Measurements from ENCODE around the gene TAF4. TPM values are rescaled to one million over a fixed set of nuclear protein-coding genes. Genes with fewer than 3 reads are reported as not detected.
"Not testable (repeated sequence)": the region's sequence is repeated elsewhere in the genome, so short reads cannot be mapped to it uniquely, and the experiment has no call there.

Gene TAF4
- total RNA-seq, 1 experiment from 2014 or later: 21.0 TPM

GRCh38 chr20:61982951-61983315, 82.7 kb downstream of the TAF4 start:
- no TSS peak for BruUV-seq (replicated peaks)
- intact Hi-C loops (cut with micrococcal nuclease; ENCODE audit: unreplicated experiment): no loop called here
- DNase-seq (ENCODE audit: low read depth, low spot score) (no peak), ATAC-seq (peak; percentile 33; the same call in 1 of the 2 replicates)
- H3K4me3 ChIP-seq (ENCODE audit: low read depth in 2 of 2, low read length in 2 of 2): no peak overlapping the region
- no peak overlapping the region for H3K27ac ChIP-seq (ENCODE audit: low read length)
- ChIA-PET POLR2A (no interaction called here), CTCF (no interaction called here)
- H3K27me3 ChIP-seq (ENCODE audit: control insufficient read depth, insufficient read depth, low read length): no peaks in the 10 kb centered on the region
- no peaks in the 10 kb centered on the region for H3K36me3 ChIP-seq (ENCODE audit: control insufficient read depth, insufficient read depth, low read length)
- in situ Hi-C loops (cut with HindIII; ENCODE audit: low pct_unique_long_range_greater_than_20kb, low sequenced_read_pairs): no loop called here
- no peaks in the 10 kb centered on the region for H3K9me3 ChIP-seq (ENCODE audit: control insufficient read depth, insufficient read depth, low read depth, low read length)
- TF ChIP-seq POLR2AphosphoS5 (IDR thresholded peaks at IDR 0.05; ENCODE audit: low read depth, low read length): no peak
- TF ChIP-seq CTCF (IDR thresholded peaks at IDR 0.05): no peak
- no peak for TF ChIP-seq TCF7L2 (IDR thresholded peaks at IDR 0.05; ENCODE audit: low read depth, low read length)
- TF ChIP-seq SIN3A (IDR thresholded peaks at IDR 0.05; ENCODE audit: borderline replicate concordance, insufficient read depth, low read depth, low read length): no peak
- TF ChIP-seq REST (IDR thresholded peaks at IDR 0.05; ENCODE audit: insufficient read depth in 1 of 2, low read depth in 2 of 2, low read length in 1 of 2): no peak
- no peaks in the 10 kb centered on the region; the same call in 1 of the 2 replicates for H3K4me1 ChIP-seq (ENCODE audit: control insufficient read depth, insufficient read depth, low read length)

GRCh38 chr20:61982191-61982950, 83.3 kb downstream of the TAF4 start:
- CTCF ChIA-PET: no interaction called here
- in situ Hi-C loops (cut with HindIII; ENCODE audit: low pct_unique_long_range_greater_than_20kb, low sequenced_read_pairs): no loop called here
- DNase-seq (ENCODE audit: low read depth, low spot score): no peak
- Histone ChIP-seq H3K27me3 (ENCODE audit: control insufficient read depth, insufficient read depth, low read length) (no peaks in the 10 kb centered on the region), H3K4me1 (ENCODE audit: control insufficient read depth, insufficient read depth, low read length) (no peaks in the 10 kb centered on the region; the same call in 1 of the 2 replicates), H3K4me3 (ENCODE audit: low read depth in 2 of 2, low read length in 2 of 2) (no peak overlapping the region), H3K9me3 (ENCODE audit: control insufficient read depth, insufficient read depth, low read depth, low read length) (no peaks in the 10 kb centered on the region), H3K36me3 (ENCODE audit: control insufficient read depth, insufficient read depth, low read length) (no peaks in the 10 kb centered on the region), H3K27ac (ENCODE audit: low read length) (no peak overlapping the region)
- no peak for TF ChIP-seq REST (IDR thresholded peaks at IDR 0.05; ENCODE audit: insufficient read depth in 1 of 2, low read depth in 2 of 2, low read length in 1 of 2)
- no peak for TF ChIP-seq POLR2AphosphoS5 (IDR thresholded peaks at IDR 0.05; ENCODE audit: low read depth, low read length)
- TF ChIP-seq TCF7L2 (IDR thresholded peaks at IDR 0.05; ENCODE audit: low read depth, low read length): no peak
- TF ChIP-seq CTCF (IDR thresholded peaks at IDR 0.05): no peak
- TF ChIP-seq SIN3A (IDR thresholded peaks at IDR 0.05; ENCODE audit: borderline replicate concordance, insufficient read depth, low read depth, low read length): no peak
- intact Hi-C loops (cut with micrococcal nuclease; ENCODE audit: unreplicated experiment): no loop called here
- POLR2A ChIA-PET: no interaction called here
- no peak for ATAC-seq
- no TSS peak for BruUV-seq (replicated peaks)

GRCh38 chr20:61981691-61982090, 84.0 kb downstream of the TAF4 start:
- H3K27me3 ChIP-seq (ENCODE audit: control insufficient read depth, insufficient read depth, low read length); in situ Hi-C loops (cut with HindIII; ENCODE audit: low pct_unique_long_range_greater_than_20kb, low sequenced_read_pairs); H3K4me3 ChIP-seq (ENCODE audit: low read depth in 2 of 2, low read length in 2 of 2); ATAC-seq; H3K27ac ChIP-seq (ENCODE audit: low read length); H3K36me3 ChIP-seq (ENCODE audit: control insufficient read depth, insufficient read depth, low read length); DNase-seq (ENCODE audit: low read depth, low spot score); H3K9me3 ChIP-seq (ENCODE audit: control insufficient read depth, insufficient read depth, low read depth, low read length); H3K4me1 ChIP-seq (ENCODE audit: control insufficient read depth, insufficient read depth, low read length); BruUV-seq (replicated peaks); POLR2A ChIA-PET; intact Hi-C loops (cut with micrococcal nuclease; ENCODE audit: unreplicated experiment); CTCF ChIA-PET: not testable (repeated sequence)

Measured in Panc1 (cell line).